Urothelium cell line (cell line): ENCODE data around the gene SLC9A3.

Experiments
- DNase-seq: peaks from one replicate; pipeline ENCODE4 v3.0.0; 2011; ENCODE audit warnings: low spot score, mixed read lengths
- FAIRE-seq: peaks from 2 replicates; lab custom pipeline; 2011; peaks lifted over from hg19 to GRCh38; lab: Jason Lieb, UNC

SLC9A3 gene

GRCh38 chr5:527646-528628 is 3.7 kb upstream of the SLC9A3 start:
- DNase-seq (no peak), FAIRE-seq (no peak)

- DNase-seq = no peak
- FAIRE-seq = no peak
Measured at GRCh38 chr5:526456-527088, 2.3 kb upstream of the SLC9A3 start.

GRCh38 chr5:525916-526315 is 1.7 kb upstream of the SLC9A3 start:
- no peak for FAIRE-seq
- DNase-seq = no peak

GRCh38 chr5:524973-525761 is 918 bp upstream of the SLC9A3 start:
- FAIRE-seq = no peak

GRCh38 chr5:523441-524222 is 617 bp downstream of the SLC9A3 start:
- no peak for FAIRE-seq
- DNase-seq = no peak

More at GRCh38 chr5:524973-525761, 918 bp upstream of the SLC9A3 start:
- no peak for DNase-seq

GRCh38 chr5:522899-523440 is 1.3 kb downstream of the SLC9A3 start:
- DNase-seq (no peak), FAIRE-seq (no peak)

- DNase-seq (no peak), FAIRE-seq (no peak)
Measured at GRCh38 chr5:522116-522515, 2.1 kb downstream of the SLC9A3 start.

GRCh38 chr5:521680-522079 is 2.6 kb downstream of the SLC9A3 start:
- DNase-seq (no peak), FAIRE-seq (no peak)

- FAIRE-seq (no peak), DNase-seq (no peak)
Measured at GRCh38 chr5:520850-521226, 3.4 kb downstream of the SLC9A3 start.

GRCh38 chr5:520196-520849 is 3.9 kb downstream of the SLC9A3 start:
- FAIRE-seq (no peak), DNase-seq (no peak)

- FAIRE-seq (no peak), DNase-seq (no peak)
Measured at GRCh38 chr5:518721-519120, 5.5 kb downstream of the SLC9A3 start.

- DNase-seq = no peak
- peak; percentile 95 for FAIRE-seq
Measured at GRCh38 chr5:517535-518100, 6.6 kb downstream of the SLC9A3 start.

GRCh38 chr5:516980-517379 is 7.3 kb downstream of the SLC9A3 start:
- FAIRE-seq (no peak), DNase-seq (no peak)

- DNase-seq (no peak), FAIRE-seq (no peak)
Measured at GRCh38 chr5:516338-516925, 7.8 kb downstream of the SLC9A3 start.

GRCh38 chr5:515273-515836 is 8.9 kb downstream of the SLC9A3 start:
- FAIRE-seq (no peak), DNase-seq (no peak)

GRCh38 chr5:514673-515072 is 9.6 kb downstream of the SLC9A3 start:
- FAIRE-seq = no peak
- no peak for DNase-seq

GRCh38 chr5:514101-514485 is 10.2 kb downstream of the SLC9A3 start:
- no peak for FAIRE-seq
- no peak for DNase-seq

- no peak for FAIRE-seq
- no peak for DNase-seq
Measured at GRCh38 chr5:513216-514100, 10.8 kb downstream of the SLC9A3 start.
